Muscle of leg (tissue), 11 donors: Measurements from ENCODE around the gene TENT5A. TPM values are rescaled to one million over a fixed set of nuclear protein-coding genes. Genes with fewer than 3 reads are reported as not detected.
A peak's percentile ranks its signal among the peaks of the same experiment; 100 is the strongest.
"Not testable (repeated sequence)": the region's sequence is repeated elsewhere in the genome, so short reads cannot be mapped to it uniquely, and the experiment has no call there.

Experiments
- DNase-seq: peaks from one replicate; pipeline ENCODE4 v3.0.0; 2013
- H3K27ac ChIP-seq: one replicate; pipeline ENCODE4 v1.5.1; 2013; ENCODE audit warnings: mild to moderate bottlenecking, low read length, control low read depth
- H3K27me3 ChIP-seq: one replicate; pipeline ENCODE4 v1.6.1; 2013; ENCODE audit warnings: low read length; ENCODE audit not compliant: control insufficient read depth, insufficient read depth
- H3K36me3 ChIP-seq: one replicate; pipeline ENCODE4 v1.6.1; 2013; ENCODE audit warnings: low read length; ENCODE audit not compliant: control insufficient read depth, insufficient read depth
- H3K4me1 ChIP-seq: one replicate; pipeline ENCODE4 v1.6.1; 2013; ENCODE audit warnings: low read length; ENCODE audit not compliant: control insufficient read depth, insufficient read depth
- H3K4me3 ChIP-seq: one replicate; pipeline ENCODE4 v1.5.1; 2013; ENCODE audit warnings: low read length, control low read depth
- H3K9me3 ChIP-seq: replicated peaks from 2 replicates; pipeline ENCODE4 v1.6.1; 2013; ENCODE audit warnings: low read depth, low read length; ENCODE audit not compliant: control insufficient read depth
- WGBS: methylation state at CpG from one replicate; pipeline ENCODE4 v1.1.5; 2013; ENCODE audit warnings: missing lambda C conversion rate; ENCODE audit not compliant: insufficient coverage; 5-methylcytosine and 5-hydroxymethylcytosine counted together
- polyA plus RNA-seq, 8 donors: library from polyadenylated mRNA; unstranded; fragments of 120-200 nt; gene quantifications; one replicate each; pipeline versions ENCODE4 v1.2.1 to v1.2.3, GENCODE V29; 2013; ENCODE audit warnings: inconsistent platforms in 1 of 8, low replicate concordance in 1 of 8; ENCODE audit not compliant: insufficient read length in 8 of 8, insufficient read depth in 1 of 8
- total RNA-seq: library from RNA; stranded (reverse); fragments of 120-200 nt; gene quantifications from one replicate; pipeline ENCODE4 v1.2.4, GENCODE V29; 2013

Gene TENT5A
- total and polyA plus RNA-seq, 9 donors, result 5.1 to 23.1 (median 9.2) TPM

DNA sequence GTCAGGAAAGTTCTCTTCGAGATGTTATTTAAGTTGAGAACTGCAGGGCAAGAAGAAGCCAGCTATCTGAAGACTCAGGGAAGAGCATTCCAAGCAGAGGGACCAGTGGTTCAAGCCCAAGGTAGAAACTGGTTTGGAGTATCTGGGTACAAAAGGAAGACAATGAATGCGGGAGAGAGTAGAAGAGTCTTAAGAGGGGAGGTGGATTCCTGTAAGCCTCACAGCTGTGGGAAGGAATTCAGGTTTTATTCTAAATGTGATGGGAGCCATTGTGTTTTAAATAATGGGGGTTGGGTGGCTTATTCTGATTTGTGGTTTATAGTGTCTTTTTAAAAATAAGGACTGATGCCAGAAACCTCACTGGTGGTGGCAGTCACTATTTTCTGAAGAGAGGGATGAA lies 37.6 kb upstream of the TENT5A start:
- no peaks in the 10 kb centered on the region for H3K9me3 ChIP-seq
- no peaks in the 10 kb centered on the region for H3K27me3 ChIP-seq
- 91% methylated on average over 2 of the region's 2 CpGs for WGBS
- no peaks in the 10 kb centered on the region for H3K4me1 ChIP-seq
- DNase-seq, result no peak
- H3K36me3 ChIP-seq, result no peaks in the 10 kb centered on the region
- no peak overlapping the region for H3K4me3 ChIP-seq
- no peak overlapping the region for H3K27ac ChIP-seq

DNA sequence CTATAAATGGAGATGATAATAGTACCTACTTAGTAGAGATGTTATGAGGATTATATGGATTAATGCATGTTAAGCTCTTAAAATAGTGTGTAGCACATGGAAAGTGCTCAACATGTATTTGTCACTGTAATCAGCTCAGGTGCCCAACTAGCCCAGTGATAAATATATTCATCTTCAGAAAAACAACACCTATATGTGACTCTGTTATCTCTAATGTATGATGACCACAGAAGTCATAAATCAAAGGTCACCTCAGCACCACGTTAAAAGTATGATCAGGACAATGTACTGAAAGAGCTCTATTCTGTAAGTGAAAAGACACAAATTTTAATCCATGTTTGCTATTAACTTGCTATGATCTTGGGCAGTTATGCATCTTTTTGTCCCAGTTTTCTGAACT lies 36.8 kb upstream of the TENT5A start:
- Histone ChIP-seq H3K27ac (no peak overlapping the region), H3K36me3 (no peaks in the 10 kb centered on the region), H3K4me1 (no peaks in the 10 kb centered on the region), H3K27me3 (no peaks in the 10 kb centered on the region), H3K9me3 (no peaks in the 10 kb centered on the region), H3K4me3 (no peak overlapping the region)
- DNase-seq, result no peak
- WGBS, result no CpG with 5 or more reads among the region's 1 CpG

DNA sequence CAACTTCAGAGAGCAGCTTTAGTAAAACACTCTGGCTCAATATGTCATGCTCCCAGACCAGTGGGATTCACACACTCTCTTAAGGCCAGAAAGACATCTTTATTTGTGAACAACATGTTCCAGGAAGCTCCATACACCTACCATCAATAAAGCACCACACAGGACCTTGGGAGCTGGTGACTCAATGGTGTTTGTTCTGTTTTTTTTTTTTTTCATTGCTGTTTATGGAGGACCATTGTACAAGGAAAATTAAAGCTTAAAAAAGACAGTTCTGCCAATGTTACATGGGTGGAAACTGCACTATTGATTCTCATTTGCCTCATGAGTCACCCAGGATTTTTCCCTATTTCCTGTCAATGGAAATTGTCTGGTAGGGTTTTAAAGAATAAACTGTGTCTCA lies 36.3 kb upstream of the TENT5A start:
- H3K4me1 ChIP-seq, result no peaks in the 10 kb centered on the region
- no peaks in the 10 kb centered on the region for H3K36me3 ChIP-seq
- no peaks in the 10 kb centered on the region for H3K9me3 ChIP-seq
- no peak for DNase-seq
- H3K4me3 ChIP-seq, result no peak overlapping the region
- no peak overlapping the region for H3K27ac ChIP-seq
- no peaks in the 10 kb centered on the region for H3K27me3 ChIP-seq

DNA sequence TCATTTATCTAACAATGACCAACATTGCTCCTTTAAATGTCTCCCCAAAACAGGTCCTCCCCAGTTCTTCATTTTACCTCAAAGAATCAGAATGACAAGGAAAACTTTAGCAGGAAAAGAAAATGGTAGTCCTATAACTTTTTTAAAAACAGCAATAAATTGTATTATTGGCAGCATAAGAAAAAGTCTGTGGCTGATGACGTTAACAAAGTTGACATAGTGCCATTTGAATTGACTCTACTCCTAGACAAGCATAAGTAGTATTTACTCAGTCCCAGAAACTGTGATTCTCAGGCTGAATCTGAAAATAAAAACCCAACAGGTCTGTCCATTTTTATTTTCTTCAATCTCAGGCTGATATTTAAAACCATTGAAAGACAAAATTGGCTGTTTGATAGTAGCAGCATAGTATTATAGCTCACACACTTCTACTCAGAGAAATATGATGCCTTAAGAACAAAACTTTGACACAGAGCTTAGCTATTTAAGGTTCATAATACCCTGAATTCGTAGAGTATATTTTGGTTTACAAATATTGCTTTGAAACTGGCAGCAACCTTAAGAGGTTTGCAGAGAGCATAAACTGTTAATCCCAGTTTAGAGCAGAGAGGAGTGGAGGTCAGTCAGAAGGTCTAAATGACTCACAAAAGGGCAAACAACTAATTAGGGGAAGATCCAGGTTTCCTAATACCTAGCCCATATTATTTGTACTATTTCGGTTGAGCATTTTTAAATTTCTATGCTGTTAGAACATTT lies 35.0 kb upstream of the TENT5A start:
- H3K27me3 ChIP-seq, result no peaks in the 10 kb centered on the region
- no peaks in the 10 kb centered on the region for H3K4me1 ChIP-seq
- H3K9me3 ChIP-seq, result no peaks in the 10 kb centered on the region
- H3K27ac ChIP-seq, result no peak overlapping the region
- peak; percentile 48 for DNase-seq
- H3K36me3 ChIP-seq, result no peaks in the 10 kb centered on the region
- no peak overlapping the region for H3K4me3 ChIP-seq
- no CpG with 5 or more reads among the region's 3 CpGs for WGBS

DNA sequence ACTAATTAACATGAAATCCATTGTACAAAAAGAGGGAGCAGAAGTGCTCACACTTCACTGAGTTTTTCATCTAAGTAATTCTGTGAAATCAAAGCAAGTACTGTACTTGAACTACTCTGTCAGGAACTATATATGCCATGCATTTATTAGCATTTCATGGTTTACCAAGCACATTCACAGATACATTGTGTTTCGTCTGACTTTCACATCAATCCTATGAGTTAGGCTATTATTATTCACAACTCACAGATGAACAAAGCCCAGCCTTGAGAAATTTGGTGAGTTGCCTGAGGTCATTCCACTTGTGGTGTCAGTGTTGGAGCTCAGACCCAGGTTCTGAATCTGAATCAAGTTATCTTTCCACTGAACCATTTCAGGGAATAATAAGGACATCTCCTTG lies 33.7 kb upstream of the TENT5A start:
- H3K4me1 ChIP-seq, result no peaks in the 10 kb centered on the region
- no peak overlapping the region for H3K27ac ChIP-seq
- H3K27me3 ChIP-seq, result no peaks in the 10 kb centered on the region
- no peaks in the 10 kb centered on the region for H3K9me3 ChIP-seq
- no peak for DNase-seq
- no CpG with 5 or more reads among the region's 1 CpG for WGBS
- no peak overlapping the region for H3K4me3 ChIP-seq
- no peaks in the 10 kb centered on the region for H3K36me3 ChIP-seq

DNA sequence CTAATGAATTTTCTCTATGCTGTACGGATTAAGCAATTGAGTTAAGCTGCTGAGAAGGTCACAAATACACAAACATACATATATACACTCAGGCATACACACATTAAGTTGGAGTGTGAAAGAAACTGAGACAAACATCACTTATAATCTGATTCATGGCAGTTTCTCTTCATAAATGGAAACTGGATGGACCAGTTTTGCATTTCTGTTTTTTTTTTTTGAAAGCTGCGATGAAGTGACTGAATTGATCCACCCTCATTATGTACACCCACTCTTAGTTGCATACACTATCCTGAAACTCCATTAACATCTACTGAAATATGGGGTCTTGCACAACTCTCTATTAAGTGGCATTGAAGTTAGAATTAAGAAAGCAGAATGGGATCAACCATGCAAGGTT lies 32.9 kb upstream of the TENT5A start:
- Histone ChIP-seq H3K4me3 (no peak overlapping the region), H3K27me3 (no peaks in the 10 kb centered on the region), H3K4me1 (no peaks in the 10 kb centered on the region), H3K36me3 (no peaks in the 10 kb centered on the region), H3K9me3 (no peaks in the 10 kb centered on the region), H3K27ac (no peak overlapping the region)
- DNase-seq, result no peak
- WGBS, result no CpG with 5 or more reads among the region's 2 CpGs

DNA sequence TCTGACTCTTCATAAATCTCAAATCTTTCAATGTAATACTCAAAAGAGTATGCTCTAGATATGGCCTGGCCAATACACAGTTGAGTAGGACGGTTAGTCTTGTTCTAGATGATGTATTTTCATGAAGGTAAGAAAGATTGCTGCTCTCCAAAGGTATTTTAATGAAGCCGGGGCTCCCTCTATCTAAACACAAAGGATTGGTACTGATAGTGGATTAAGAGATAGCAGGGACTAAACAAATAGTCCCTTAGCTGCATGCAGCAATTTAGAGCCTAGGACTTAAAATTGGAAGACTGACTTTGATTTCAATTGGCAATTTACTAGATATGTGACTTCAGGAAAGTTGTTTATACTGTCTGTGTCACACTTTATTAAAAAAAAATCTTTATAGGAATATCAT lies 31.4 kb upstream of the TENT5A start:
- no peaks in the 10 kb centered on the region for H3K27me3 ChIP-seq
- no peak for DNase-seq
- H3K4me1 ChIP-seq, result no peaks in the 10 kb centered on the region
- H3K36me3 ChIP-seq, result no peaks in the 10 kb centered on the region
- no peak overlapping the region for H3K4me3 ChIP-seq
- H3K9me3 ChIP-seq, result no peaks in the 10 kb centered on the region
- no CpG with 5 or more reads among the region's 2 CpGs for WGBS
- H3K27ac ChIP-seq, result no peak overlapping the region

DNA sequence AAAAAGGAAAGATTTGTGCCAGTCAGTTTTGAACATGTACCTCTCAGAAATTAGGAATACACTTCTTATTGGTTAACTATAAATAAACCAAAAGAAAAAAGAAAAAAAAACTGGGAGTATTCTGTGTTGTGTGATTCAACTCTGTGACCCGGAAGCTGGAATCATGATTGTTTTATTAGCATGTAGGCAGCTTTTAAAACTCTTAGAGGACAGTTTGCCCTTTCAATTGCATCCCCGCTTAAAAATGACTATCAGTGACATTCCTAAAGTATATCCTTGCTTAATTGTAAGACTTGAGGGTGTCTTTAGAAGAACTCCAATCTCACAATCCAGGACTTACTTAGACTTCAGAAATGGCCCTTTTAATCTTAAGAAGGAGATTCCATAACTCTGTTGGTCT lies 29.1 kb upstream of the TENT5A start:
- Histone ChIP-seq H3K4me1 (no peaks in the 10 kb centered on the region), H3K4me3 (no peak overlapping the region), H3K36me3 (no peaks in the 10 kb centered on the region), H3K27ac (no peak overlapping the region), H3K9me3 (no peaks in the 10 kb centered on the region), H3K27me3 (no peaks in the 10 kb centered on the region)
- DNase-seq, result no peak
- WGBS, result no CpG with 5 or more reads among the region's 2 CpGs

DNA sequence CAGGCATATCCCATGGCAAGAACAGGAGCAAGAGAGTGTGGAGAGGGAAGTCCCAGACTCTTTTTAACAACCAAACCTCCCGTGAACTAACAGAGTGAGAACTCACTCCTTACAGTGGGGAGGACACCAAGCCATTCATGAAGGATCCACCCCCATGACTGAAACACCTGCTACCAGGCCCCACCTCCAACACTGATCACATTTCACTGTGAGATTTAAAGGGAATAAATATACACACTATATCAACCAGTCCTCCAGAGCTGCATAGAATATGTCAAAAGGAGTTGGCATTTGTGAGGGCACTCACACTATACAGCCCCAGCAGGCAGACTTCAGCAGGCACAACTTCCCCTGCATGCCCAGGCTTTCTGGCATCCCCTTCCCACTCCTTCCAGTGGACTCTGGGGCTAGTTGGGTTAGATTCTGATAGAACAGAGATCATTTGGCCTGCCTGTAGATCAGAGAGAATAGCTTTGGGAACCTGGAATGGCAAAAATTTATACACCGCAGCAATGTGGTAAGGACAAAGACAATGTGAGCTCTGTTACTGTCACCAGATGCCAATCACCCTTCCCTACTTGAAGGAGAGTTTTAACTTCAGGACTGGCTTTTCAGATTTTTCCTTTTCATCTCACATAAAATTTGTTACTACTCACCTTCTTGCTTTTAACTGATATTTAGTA lies 25.2 kb upstream of the TENT5A start:
- Histone ChIP-seq H3K27me3 (no peaks in the 10 kb centered on the region), H3K36me3 (no peaks in the 10 kb centered on the region), H3K4me3 (no peak overlapping the region), H3K9me3 (no peaks in the 10 kb centered on the region), H3K27ac (no peak overlapping the region), H3K4me1 (no peaks in the 10 kb centered on the region)
- 100% methylated on average over 1 of the region's 2 CpGs for WGBS
- DNase-seq, result no peak

DNA sequence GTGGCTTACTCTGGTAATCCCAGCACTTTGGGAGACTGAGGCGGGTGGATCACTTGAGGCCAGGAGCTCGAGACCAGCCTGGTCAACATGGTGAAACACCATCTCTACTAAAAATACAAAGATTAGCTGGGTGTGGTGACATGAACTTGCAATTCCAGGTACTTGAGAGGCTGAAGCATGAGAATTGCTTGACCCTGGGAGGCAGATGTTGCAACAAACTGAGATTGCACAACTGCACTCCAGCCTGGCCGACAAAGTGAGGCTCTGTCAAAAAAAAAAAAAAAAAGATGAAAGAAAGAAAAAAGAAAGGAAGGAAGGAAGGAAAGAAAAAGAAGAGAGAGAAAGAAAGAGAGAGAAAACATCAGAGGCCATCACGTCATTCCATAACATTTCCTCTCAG lies 23.7 kb upstream of the TENT5A start:
- 67% methylated on average over 1 of the region's 4 CpGs for WGBS

More for the DNA sequence above, 23.7 kb upstream of the TENT5A start:
- not testable (repeated sequence) for H3K4me1 ChIP-seq, DNase-seq, H3K4me3 ChIP-seq, H3K36me3 ChIP-seq, H3K27me3 ChIP-seq, H3K9me3 ChIP-seq, H3K27ac ChIP-seq
